Fibroblast of lung (primary cell): ENCODE measurements around the gene SEPTIN5. TPM values are rescaled to one million over a fixed set of nuclear protein-coding genes. Genes with fewer than 3 reads are reported as not detected.

Source experiments
- DNase-seq, 2 donors: peaks; one replicate each; pipeline versions ENCODE4 v3.0.0 to v3.0.0-alpha.2; 2010; ENCODE audit warnings: low read depth in 2 of 2
- H2AFZ ChIP-seq: 2 replicates; pipeline ENCODE4 v1.5.1; 2012; ENCODE audit warnings: low read length, control low read depth, inconsistent platforms
- H3K27ac ChIP-seq: 2 replicates; pipeline ENCODE4 v1.5.1; 2011; ENCODE audit warnings: low read length, control low read depth; ENCODE audit not compliant: insufficient read depth
- H3K27me3 ChIP-seq: 2 replicates; pipeline ENCODE4 v1.5.1; 2011; ENCODE audit warnings: mild to moderate bottlenecking, low read length; ENCODE audit not compliant: control insufficient read depth, insufficient read depth
- H3K36me3 ChIP-seq: 2 replicates; pipeline ENCODE4 v1.5.1; 2011; ENCODE audit warnings: low read length; ENCODE audit not compliant: control insufficient read depth, insufficient read depth
- H3K4me1 ChIP-seq: 2 replicates; pipeline ENCODE4 v1.5.1; 2011; ENCODE audit warnings: low read length; ENCODE audit not compliant: control insufficient read depth, insufficient read depth; ENCODE audit errors: extremely low read depth
- H3K4me2 ChIP-seq: 2 replicates; pipeline ENCODE4 v1.5.1; 2011; ENCODE audit warnings: low read length, control low read depth; ENCODE audit not compliant: insufficient read depth; ENCODE audit errors: extremely low read depth
- H3K4me3 ChIP-seq, 4 experiments: fragments of 200-600 bp in 1 of 4; sonication (generic) in 1 of 4; replicated peaks in 1 of 4; 2 replicates each; pipeline ENCODE4 v1.5.1; 2011 to 2016; ENCODE audit warnings: low read length in 4 of 4, low read depth in 3 of 4, mild to moderate bottlenecking in 3 of 4, control low read depth in 2 of 4, inconsistent platforms in 1 of 4, mixed read lengths in 1 of 4; ENCODE audit not compliant: insufficient read depth in 1 of 4; ENCODE audit errors: control extremely low read depth in 1 of 4
- H3K79me2 ChIP-seq: 2 replicates; pipeline ENCODE4 v1.5.1; 2012; ENCODE audit warnings: mild to moderate bottlenecking, low read length, inconsistent platforms; ENCODE audit not compliant: control insufficient read depth, insufficient read depth
- H3K9ac ChIP-seq: 2 replicates; pipeline ENCODE4 v1.5.1; 2011; ENCODE audit warnings: mild to moderate bottlenecking, low read length, control low read depth; ENCODE audit not compliant: insufficient read depth
- H3K9me3 ChIP-seq: 2 replicates; pipeline ENCODE4 v1.5.1; 2012; ENCODE audit warnings: low read depth, low read length; ENCODE audit not compliant: control insufficient read depth, insufficient read depth
- H4K20me1 ChIP-seq: 2 replicates; pipeline ENCODE4 v1.5.1; 2011; ENCODE audit warnings: low read length; ENCODE audit not compliant: control insufficient read depth, insufficient read depth; ENCODE audit errors: extremely low read depth
- EZH2 ChIP-seq: IDR thresholded peaks from 2 replicates; pipeline ENCODE4 v1.5.1; 2012; ENCODE audit warnings: low read length, control low read depth, mild to moderate bottlenecking; ENCODE audit errors: missing control alignments
- polyA plus RNA-seq, 2 donors: library from polyadenylated mRNA; depleted of rRNA in 1 of 2; stranded (reverse) in 1 of 2; unstranded in 1 of 2; fragments of >200 nt; gene quantifications; 2 replicates each; pipeline ENCODE4 v1.2.1, GENCODE V29; 2011 to 2012; ENCODE audit warnings: missing spikeins in 1 of 2
- total RNA-seq: library from RNA; depleted of rRNA; stranded (reverse); fragments of >200 nt; gene quantifications from 2 replicates; pipeline ENCODE4 v1.2.1, GENCODE V29; 2014
- TF ChIP-seq, protein P1 (sequence below), 2 donors: IDR thresholded peaks in 1 of 2; conservative IDR thresholded peaks in 1 of 2; 1 replicate in 1 of 2; 2 replicates in 1 of 2; pipeline ENCODE4 v1.5.1; 2011 to 2012; ENCODE audit warnings: low read length in 2 of 2, control low read depth in 1 of 2, inconsistent platforms in 1 of 2, low read depth in 1 of 2, mild to moderate bottlenecking in 1 of 2

The SEPTIN5 gene
- total and polyA plus RNA-seq, 2 donors (not counting 1 experiment from before 2014, with no cell fraction given) = 14.5 to 25.8 TPM

DNA sequence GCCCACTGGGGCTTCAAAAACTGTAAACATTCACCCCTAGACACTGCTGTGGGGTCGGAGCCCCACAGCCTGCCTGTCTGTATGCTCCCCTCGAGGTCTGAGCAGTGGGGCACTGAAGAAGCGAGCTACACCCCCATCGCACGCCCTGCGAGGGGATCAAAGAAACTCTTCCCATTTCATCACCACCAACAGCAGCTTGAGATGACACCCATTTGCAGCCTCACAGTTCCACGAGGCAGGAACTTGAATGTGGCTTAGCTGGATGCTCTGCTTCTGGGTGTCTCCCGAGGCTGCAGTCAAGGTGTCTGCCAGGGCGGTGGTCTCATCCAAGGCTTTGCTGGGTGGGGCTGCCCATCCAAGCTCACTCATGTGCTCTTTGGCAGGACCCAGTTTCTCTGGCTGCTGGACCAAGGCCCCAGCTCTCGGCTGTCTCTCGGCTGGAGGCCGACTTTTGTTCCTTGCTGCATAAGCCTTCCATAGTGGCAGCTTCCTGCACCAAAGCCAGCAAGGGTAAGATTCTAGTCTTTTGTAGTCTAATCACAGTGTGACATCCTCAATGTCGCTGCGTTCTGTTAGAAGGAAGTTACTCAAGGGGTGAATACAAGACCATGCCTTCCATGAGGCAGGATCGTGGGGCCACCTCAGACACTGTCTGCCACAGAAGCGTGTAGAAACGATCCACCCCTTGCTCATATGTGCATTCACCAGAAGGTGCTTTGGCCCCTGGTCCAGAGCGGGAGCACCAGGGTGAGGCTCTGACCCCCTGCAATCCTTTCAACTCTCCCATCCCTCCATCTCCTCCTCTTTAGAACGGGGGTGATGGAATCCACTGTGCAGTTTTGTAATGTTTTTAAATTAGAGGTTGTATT, 46.2 kb upstream of the SEPTIN5 start:
- H3K9ac ChIP-seq = no peak overlapping the region
- H3K4me3 ChIP-seq = no peak overlapping the region
- DNase-seq = no peak
- H3K79me2 ChIP-seq = no peaks in the 10 kb centered on the region
- no peaks in the 10 kb centered on the region for H3K9me3 ChIP-seq
- H3K4me2 ChIP-seq = no peak overlapping the region
- TF ChIP-seq, protein P1, sequence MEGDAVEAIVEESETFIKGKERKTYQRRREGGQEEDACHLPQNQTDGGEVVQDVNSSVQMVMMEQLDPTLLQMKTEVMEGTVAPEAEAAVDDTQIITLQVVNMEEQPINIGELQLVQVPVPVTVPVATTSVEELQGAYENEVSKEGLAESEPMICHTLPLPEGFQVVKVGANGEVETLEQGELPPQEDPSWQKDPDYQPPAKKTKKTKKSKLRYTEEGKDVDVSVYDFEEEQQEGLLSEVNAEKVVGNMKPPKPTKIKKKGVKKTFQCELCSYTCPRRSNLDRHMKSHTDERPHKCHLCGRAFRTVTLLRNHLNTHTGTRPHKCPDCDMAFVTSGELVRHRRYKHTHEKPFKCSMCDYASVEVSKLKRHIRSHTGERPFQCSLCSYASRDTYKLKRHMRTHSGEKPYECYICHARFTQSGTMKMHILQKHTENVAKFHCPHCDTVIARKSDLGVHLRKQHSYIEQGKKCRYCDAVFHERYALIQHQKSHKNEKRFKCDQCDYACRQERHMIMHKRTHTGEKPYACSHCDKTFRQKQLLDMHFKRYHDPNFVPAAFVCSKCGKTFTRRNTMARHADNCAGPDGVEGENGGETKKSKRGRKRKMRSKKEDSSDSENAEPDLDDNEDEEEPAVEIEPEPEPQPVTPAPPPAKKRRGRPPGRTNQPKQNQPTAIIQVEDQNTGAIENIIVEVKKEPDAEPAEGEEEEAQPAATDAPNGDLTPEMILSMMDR (conservative IDR thresholded peaks at IDR 0.05 in 1 of 2, IDR thresholded peaks at IDR 0.05 in 1 of 2; ENCODE audit: low read depth in 1 of 2, low read length in 2 of 2) = no peak
- TF ChIP-seq EZH2 = no peak
- no peak overlapping the region for H3K27ac ChIP-seq
- H2AFZ ChIP-seq = no peak overlapping the region
- H3K4me1 ChIP-seq = peaks cover 9% of the 10 kb centered on the region
- peaks cover 9% of the 10 kb centered on the region for H3K27me3 ChIP-seq
- H3K36me3 ChIP-seq = no peaks in the 10 kb centered on the region
- no peaks in the 10 kb centered on the region for H4K20me1 ChIP-seq

DNA sequence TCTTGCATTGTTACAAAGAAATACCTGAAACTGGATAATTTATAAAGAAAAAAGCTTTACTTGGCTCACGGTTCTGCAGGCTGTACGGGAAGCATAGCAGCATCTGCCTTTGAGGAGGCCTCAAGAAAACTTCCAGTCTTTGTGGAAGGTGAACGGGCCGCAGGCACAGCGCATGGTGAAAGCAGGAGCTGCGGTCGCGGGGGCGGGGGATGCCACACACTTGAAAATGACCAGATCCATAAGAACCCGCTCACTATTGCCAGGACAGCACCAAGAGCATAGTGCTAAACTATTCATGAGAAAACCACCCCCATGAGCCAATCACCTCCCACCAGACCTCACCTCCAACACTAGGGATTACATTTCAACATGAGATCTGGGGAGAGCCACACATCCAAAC, 45.6 kb upstream of the SEPTIN5 start:
- no peaks in the 10 kb centered on the region for H3K79me2 ChIP-seq
- no peaks in the 10 kb centered on the region for H3K36me3 ChIP-seq
- no peak for TF ChIP-seq EZH2
- TF ChIP-seq, protein P1 (conservative IDR thresholded peaks at IDR 0.05 in 1 of 2, IDR thresholded peaks at IDR 0.05 in 1 of 2; ENCODE audit: low read depth in 1 of 2, low read length in 2 of 2) = no peak
- H3K9me3 ChIP-seq = no peaks in the 10 kb centered on the region
- H3K27ac ChIP-seq = no peak overlapping the region
- H2AFZ ChIP-seq = no peak overlapping the region
- H3K27me3 ChIP-seq = peaks cover 9% of the 10 kb centered on the region
- DNase-seq = no peak
- H3K4me2 ChIP-seq = no peak overlapping the region
- H4K20me1 ChIP-seq = no peaks in the 10 kb centered on the region
- no peak overlapping the region for H3K4me3 ChIP-seq
- no peak overlapping the region for H3K9ac ChIP-seq
- H3K4me1 ChIP-seq = peaks cover 4% of the 10 kb centered on the region

DNA sequence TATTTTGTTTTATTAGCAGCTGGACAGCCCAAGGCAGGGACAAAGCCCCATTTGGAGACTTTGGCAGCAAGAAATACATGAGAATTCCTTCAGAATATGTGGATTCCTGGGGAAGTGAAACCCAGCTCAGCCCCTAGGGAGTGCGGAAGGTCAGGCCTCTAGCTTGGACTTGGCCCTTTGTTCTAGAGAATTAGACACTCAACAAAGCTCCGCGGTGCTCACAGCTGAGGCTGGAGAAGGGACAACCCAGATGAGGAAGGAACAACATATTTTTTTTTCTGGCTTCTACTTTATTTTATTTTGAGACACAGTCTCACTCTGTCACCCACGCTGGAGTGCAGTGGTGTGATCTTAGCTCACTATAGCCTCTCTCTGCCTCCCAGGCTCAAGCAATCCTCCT, 44.7 kb upstream of the SEPTIN5 start:
- H3K4me1 ChIP-seq = no peaks in the 10 kb centered on the region
- no peaks in the 10 kb centered on the region for H3K79me2 ChIP-seq
- H4K20me1 ChIP-seq = no peaks in the 10 kb centered on the region
- H3K27ac ChIP-seq = no peak overlapping the region
- TF ChIP-seq, protein P1 (conservative IDR thresholded peaks at IDR 0.05 in 1 of 2, IDR thresholded peaks at IDR 0.05 in 1 of 2; ENCODE audit: low read depth in 1 of 2, low read length in 2 of 2) = no peak
- TF ChIP-seq EZH2 = no peak
- H3K9ac ChIP-seq = no peak overlapping the region
- H3K9me3 ChIP-seq = no peaks in the 10 kb centered on the region
- no peak overlapping the region for H3K4me3 ChIP-seq
- H3K36me3 ChIP-seq = no peaks in the 10 kb centered on the region
- no peak overlapping the region for H2AFZ ChIP-seq
- DNase-seq = no peak
- peaks cover 10% of the 10 kb centered on the region for H3K27me3 ChIP-seq
- no peak overlapping the region for H3K4me2 ChIP-seq
